K562 (cell line): Measurements from ENCODE around the gene ZNF410.

Experiments
- ELF1 ChIP-seq: fragments of 200-800 bp; sonication (Bioruptor generic); IDR thresholded peaks from 2 replicates; pipeline ENCODE4 v1.6.1; 2016; ENCODE audit warnings: missing genetic modification characterization, missing compliant biosample characterization
- IRF1 ChIP-seq: sonication (generic); formaldehyde crosslinking; IDR thresholded peaks from 2 replicates; pipeline ENCODE4 v1.8.0; 2022; ENCODE audit warnings: missing genetic modification reagents, mild to moderate bottlenecking, borderline replicate concordance
- MAFK ChIP-seq: IDR thresholded peaks from 2 replicates; pipeline ENCODE4 v1.6.1; 2011; ENCODE audit warnings: low read length, improper control_type of control experiment
- MAZ ChIP-seq, 2 experiments: fragments of 450-650 bp in 1 of 2; sonication (generic) in 1 of 2; formaldehyde crosslinking; IDR thresholded peaks in 1 of 2; conservative IDR thresholded peaks in 1 of 2; 2 replicates each; pipeline versions ENCODE4 v1.4.0 to v1.5.0; 2020; ENCODE audit warnings: mild to moderate bottlenecking in 1 of 2, missing genetic modification reagents in 1 of 2
- NBN ChIP-seq: fragments of 450-650 bp; IDR thresholded peaks from 2 replicates; pipeline ENCODE4 v1.6.1; 2016; ENCODE audit warnings: low read depth, mild to moderate bottlenecking
- ZNF143 ChIP-seq: sonication (generic); formaldehyde crosslinking; IDR thresholded peaks from 2 replicates; pipeline ENCODE4 v1.9.0; 2022; ENCODE audit warnings: mild to moderate bottlenecking, missing genetic modification reagents
- ZNF24 ChIP-seq: fragments of 450-650 bp; IDR thresholded peaks from 2 replicates; pipeline ENCODE4 v1.6.1; 2016
- ZZZ3 ChIP-seq: fragments of 450-650 bp; IDR thresholded peaks from 2 replicates; pipeline ENCODE4 v1.6.1; 2016; ENCODE audit warnings: antibody characterized with exemption, mild to moderate bottlenecking, moderate library complexity
- TF ChIP-seq, protein P1 (sequence below): sonication (generic); formaldehyde crosslinking; IDR thresholded peaks from 2 replicates; pipeline ENCODE4 v1.8.1; 2022; ENCODE audit warnings: missing genetic modification reagents
- TF ChIP-seq, protein P2 (sequence below): sonication (generic); formaldehyde crosslinking; IDR thresholded peaks from 2 replicates; pipeline ENCODE4 v1.8.0; 2022; ENCODE audit warnings: mild to moderate bottlenecking, low read depth, missing genetic modification reagents

GRCh38 chr14:73896521-73896920 is 9.9 kb downstream of the ZNF410 start:
- TF ChIP-seq, protein P1, sequence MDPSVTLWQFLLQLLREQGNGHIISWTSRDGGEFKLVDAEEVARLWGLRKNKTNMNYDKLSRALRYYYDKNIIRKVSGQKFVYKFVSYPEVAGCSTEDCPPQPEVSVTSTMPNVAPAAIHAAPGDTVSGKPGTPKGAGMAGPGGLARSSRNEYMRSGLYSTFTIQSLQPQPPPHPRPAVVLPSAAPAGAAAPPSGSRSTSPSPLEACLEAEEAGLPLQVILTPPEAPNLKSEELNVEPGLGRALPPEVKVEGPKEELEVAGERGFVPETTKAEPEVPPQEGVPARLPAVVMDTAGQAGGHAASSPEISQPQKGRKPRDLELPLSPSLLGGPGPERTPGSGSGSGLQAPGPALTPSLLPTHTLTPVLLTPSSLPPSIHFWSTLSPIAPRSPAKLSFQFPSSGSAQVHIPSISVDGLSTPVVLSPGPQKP (CRISPR knock-in tag): no peak
- TF ChIP-seq NBN: no peak
- TF ChIP-seq ZNF24: no peak
- no peak for TF ChIP-seq IRF1 (CRISPR knock-in tag)
- no peak for TF ChIP-seq ZZZ3
- TF ChIP-seq, protein P2, sequence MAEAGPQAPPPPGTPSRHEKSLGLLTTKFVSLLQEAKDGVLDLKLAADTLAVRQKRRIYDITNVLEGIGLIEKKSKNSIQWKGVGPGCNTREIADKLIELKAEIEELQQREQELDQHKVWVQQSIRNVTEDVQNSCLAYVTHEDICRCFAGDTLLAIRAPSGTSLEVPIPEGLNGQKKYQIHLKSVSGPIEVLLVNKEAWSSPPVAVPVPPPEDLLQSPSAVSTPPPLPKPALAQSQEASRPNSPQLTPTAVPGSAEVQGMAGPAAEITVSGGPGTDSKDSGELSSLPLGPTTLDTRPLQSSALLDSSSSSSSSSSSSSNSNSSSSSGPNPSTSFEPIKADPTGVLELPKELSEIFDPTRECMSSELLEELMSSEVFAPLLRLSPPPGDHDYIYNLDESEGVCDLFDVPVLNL (CRISPR knock-in tag): no peak
- TF ChIP-seq MAFK: no peak
- no peak for TF ChIP-seq ELF1 (tag)
- TF ChIP-seq MAZ (CRISPR knock-in tag; conservative IDR thresholded peaks at IDR 0.05 in 1 of 2, IDR thresholded peaks at IDR 0.05 in 1 of 2): no peak
- no peak for TF ChIP-seq ZNF143 (CRISPR knock-in tag)
